Activated T-helper 1 cell treated with Interleukin-2 at 50 U/mL for 16 hours (primary cell): Measurements from ENCODE around the gene OLFM4.

Experiments
- DNase-seq: peaks from one replicate; pipeline ENCODE4 v3.0.0-alpha.2; 2020; ENCODE audit warnings: low read depth

Gene OLFM4

GRCh38 chr13:53068585-53069520 lies 40.2 kb downstream of the OLFM4 start:
- DNase-seq, result no peak

GRCh38 chr13:53069800-53070199 lies 41.2 kb downstream of the OLFM4 start:
- no peak for DNase-seq

GRCh38 chr13:53073711-53074110 lies 45.1 kb downstream of the OLFM4 start:
- DNase-seq, result no peak

GRCh38 chr13:53074114-53074513 lies 45.5 kb downstream of the OLFM4 start:
- DNase-seq, result no peak

GRCh38 chr13:53075356-53076041 lies 46.9 kb downstream of the OLFM4 start:
- DNase-seq, result no peak

GRCh38 chr13:53079691-53080090 lies 51.1 kb downstream of the OLFM4 start:
- DNase-seq, result no peak

GRCh38 chr13:53088871-53089270 lies 60.3 kb downstream of the OLFM4 start:
- DNase-seq, result no peak

GRCh38 chr13:53089951-53090350 lies 61.3 kb downstream of the OLFM4 start:
- no peak for DNase-seq

GRCh38 chr13:53090461-53090860 lies 61.8 kb downstream of the OLFM4 start:
- DNase-seq, result no peak

- no peak for DNase-seq
Observed at GRCh38 chr13:53092931-53093330, 64.3 kb downstream of the OLFM4 start.

GRCh38 chr13:53098455-53098854 lies 69.8 kb downstream of the OLFM4 start:
- DNase-seq, result no peak

GRCh38 chr13:53100394-53101063 lies 71.9 kb downstream of the OLFM4 start:
- no peak for DNase-seq
